Stimulated activated CD4-positive, alpha-beta T cell treated with anti-CD3 and anti-CD28 coated beads, Interleukin-1b, Interleukin-23, amount 100 ng/mL, for 48 hours (primary cell): ENCODE data around the gene SPIRE1.
"Not testable (repeated sequence)": the region's sequence is repeated elsewhere in the genome, so short reads cannot be mapped to it uniquely, and the experiment has no call there.

Experiments used
- DNase-seq: peaks from one replicate; pipeline ENCODE4 v3.0.0-alpha.2; 2020

The SPIRE1 gene

GRCh38 chr18:12441475-12442034 lies 216.4 kb downstream of the SPIRE1 start:
- no peak for DNase-seq

GRCh38 chr18:12438257-12438656 lies 219.7 kb downstream of the SPIRE1 start:
- no peak for DNase-seq

DNA sequence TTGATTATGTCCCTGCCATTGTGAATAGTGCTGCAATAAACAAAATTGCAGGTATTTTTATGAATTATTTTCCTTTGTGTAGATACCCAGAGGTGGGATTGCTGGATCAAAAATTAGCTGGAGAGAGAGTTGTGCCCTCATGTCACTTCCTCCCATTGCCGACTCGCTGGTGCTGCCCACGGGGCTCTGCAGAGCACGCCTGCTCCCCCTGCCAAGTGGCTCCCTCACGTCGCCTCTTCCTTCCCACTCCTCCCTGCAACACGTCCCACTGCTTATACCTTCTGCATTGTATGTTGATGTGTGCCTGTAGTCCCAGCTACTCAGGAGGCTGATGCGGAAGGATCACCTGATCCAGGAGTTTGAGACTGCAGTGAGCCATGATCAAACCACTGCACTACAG lies 222.0 kb downstream of the SPIRE1 start:
- DNase-seq, result no peak

GRCh38 chr18:12434541-12434929 lies 223.4 kb downstream of the SPIRE1 start:
- no peak for DNase-seq

DNA sequence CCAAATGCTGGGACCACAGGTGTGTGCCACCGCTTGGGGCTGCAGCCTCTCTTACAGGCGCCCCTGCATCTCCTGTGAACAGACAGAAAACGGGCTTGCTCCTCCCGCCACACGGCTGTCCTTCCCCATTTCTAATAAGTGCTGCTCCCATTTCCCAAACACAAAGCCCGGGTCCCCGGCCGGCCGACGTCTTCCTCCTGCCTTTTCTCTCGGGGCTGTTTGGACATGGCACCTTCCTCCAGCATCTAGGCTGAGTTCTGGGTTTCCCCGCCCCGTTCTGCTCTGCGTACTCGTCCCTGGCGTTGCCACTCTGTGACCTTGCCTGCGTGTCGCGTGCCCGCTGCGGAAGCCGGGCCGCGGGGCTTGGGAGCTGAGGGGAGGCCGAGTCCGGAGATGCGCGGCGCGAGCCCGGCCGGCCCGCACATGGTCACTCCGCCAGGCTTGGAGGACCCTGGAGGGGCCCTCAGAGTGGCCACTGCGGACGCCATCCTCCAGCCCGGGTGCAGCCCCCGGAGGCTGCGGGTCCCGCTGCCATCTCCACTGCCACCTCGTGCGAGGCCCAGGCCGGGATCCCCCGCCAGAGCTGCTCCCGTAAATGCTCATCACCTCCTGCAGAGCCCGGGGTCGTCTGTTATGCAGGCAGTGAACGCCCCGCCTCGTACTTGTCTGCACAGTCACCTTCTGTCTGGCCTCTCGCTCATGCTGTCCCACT lies 223.9 kb downstream of the SPIRE1 start:
- no peak for DNase-seq

DNA sequence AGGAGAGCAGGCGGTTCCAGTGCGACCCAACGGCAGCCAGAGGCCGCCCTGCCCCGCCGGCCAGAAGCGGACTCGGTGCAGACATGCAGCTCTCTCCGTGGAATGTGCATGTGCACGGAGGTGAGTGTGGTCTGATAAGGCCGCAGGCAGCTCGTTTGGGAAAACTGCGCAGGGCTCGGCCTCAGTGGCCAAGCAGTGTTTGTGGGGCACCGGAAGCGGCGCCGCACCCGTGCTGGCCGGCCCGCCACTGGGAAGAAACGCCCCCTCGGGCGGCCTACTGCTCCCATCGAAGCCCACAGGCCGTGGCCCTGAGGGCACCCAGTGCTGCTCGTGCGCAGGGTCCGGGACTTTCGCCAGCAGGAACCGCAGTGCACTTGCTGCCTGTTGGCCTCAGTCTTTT lies 225.0 kb downstream of the SPIRE1 start:
- no peak for DNase-seq

DNA sequence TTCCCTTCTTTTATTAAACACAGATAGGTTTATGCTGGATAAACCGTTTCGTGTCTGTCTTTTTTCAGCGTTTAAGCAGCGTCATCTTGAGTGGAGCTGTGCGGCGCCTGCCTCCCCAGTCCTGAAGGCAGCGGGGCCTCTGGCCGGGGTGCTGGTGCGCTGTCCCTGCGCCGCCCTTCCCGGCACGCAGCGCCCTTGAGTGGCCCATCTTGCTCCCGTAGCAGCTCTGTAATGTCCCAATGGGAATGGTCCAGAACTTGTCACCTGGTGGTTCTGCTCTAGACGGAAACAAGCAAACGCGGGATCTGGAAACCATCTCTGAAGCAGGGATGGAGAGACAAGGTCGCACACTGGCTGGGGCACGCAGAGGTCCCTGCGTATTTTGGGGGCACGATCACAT lies 225.7 kb downstream of the SPIRE1 start:
- no peak for DNase-seq

DNA sequence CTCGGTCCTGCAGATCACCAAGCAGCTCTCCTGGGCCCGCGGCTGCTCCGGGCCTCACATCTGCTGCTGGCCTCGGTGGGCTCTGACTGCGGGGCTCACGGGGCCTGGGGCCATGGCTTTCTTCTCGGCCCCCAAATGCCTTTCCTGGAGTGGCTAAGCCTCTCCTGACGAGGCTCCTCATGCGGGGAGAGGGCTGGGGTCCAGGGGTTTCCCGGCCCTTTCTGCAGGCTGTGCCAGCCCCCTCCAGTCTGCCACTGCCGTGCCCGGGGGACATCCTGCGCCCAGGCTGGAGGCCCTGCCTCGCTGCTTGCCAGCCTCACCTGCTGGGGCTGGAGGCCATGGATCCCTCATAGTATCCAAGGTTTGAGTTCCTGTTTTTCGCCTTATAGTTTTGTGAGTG lies 226.3 kb downstream of the SPIRE1 start:
- DNase-seq, result no peak

GRCh38 chr18:12430137-12430990 lies 227.5 kb downstream of the SPIRE1 start:
- no peak for DNase-seq

DNA sequence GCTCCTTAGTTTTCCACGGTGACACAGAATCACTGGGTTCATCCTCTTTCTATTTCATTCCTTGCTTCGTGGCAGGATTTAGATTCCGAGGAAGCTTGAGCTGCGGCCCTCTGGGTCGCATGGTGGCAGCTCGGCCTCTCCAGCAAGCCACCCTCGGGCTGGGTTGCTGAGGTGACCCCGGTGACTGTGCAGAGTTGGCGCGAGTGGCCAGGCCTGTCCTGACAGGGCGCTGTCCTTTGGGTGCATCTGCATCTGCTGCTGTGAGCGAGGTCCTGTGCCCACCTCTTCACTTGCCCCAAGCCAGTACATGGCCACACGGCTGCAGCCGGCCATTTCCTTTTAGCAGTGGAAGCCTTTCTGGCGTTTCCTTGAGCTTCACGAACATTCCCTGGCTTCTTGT lies 228.4 kb downstream of the SPIRE1 start:
- DNase-seq, result no peak

GRCh38 chr18:12428923-12429322 lies 229.0 kb downstream of the SPIRE1 start:
- DNase-seq, result no peak

- DNase-seq, result no peak
These were observed 231.0 kb downstream of the SPIRE1 start for GRCh38 chr18:12426924-12427323.

DNA sequence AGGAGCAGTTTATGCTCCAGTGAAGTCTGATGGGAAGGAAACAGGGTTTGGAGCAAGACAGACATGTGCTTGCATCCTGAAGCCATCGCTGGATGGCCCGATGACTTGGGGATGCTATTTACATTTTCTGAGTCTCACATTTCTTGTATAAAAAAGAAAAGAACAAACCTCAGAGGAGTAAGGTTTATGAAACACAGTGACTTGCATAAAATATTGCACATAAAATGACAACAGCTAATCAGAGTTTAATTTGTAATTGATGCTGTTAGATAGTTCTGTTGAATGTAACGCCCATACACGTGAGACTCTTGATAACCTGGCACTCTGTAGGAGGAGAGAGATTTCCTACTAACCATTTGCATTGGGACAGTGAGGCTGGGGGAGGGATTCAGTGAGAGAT lies 233.7 kb downstream of the SPIRE1 start:
- no peak for DNase-seq

GRCh38 chr18:12423820-12424219 lies 234.1 kb downstream of the SPIRE1 start:
- no peak for DNase-seq

DNA sequence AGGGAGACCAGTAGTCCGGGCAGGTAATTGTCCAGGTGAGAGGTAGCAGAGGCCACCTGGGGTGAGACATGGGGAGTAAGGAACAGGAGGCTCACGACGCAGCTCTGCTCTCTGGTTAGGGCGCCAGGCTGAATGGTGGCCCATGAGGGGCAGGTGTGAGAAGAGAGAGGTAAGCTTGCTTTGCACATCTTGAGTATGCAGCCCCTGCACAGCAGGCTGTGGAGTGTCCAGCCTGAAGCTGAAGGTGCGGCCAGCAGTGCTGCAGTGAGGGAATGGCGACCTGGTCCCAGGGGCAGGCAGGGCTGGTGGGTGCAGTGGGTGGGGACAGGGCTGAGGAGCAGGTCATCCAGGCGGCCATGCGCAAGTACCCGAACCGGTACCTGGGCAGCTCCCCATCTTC lies 234.5 kb downstream of the SPIRE1 start:
- DNase-seq, result no peak

DNA sequence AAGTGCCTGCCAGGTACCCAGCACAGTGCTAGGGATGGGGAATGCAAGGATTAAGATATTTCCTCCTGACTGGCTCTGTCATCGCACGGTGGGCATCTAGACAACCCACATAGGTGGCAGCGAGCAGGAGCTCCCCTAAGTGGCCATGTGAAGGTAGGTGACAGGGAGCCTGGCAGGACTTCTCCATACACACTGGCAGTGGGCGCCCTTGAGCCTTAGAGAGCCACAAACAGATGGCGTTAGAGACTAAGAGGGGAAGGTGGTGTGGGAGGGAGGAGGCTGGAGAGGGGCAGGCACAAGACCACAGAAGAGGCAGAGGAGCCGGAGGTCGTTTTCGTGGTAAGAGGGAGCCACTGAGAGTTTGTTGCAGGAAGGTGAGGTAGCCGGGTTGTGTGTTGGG lies 235.0 kb downstream of the SPIRE1 start:
- DNase-seq, result no peak

GRCh38 chr18:12421732-12422131 lies 236.2 kb downstream of the SPIRE1 start:
- no peak for DNase-seq

- no peak for DNase-seq
These were observed 237.0 kb downstream of the SPIRE1 start for GRCh38 chr18:12420821-12421421.

DNA sequence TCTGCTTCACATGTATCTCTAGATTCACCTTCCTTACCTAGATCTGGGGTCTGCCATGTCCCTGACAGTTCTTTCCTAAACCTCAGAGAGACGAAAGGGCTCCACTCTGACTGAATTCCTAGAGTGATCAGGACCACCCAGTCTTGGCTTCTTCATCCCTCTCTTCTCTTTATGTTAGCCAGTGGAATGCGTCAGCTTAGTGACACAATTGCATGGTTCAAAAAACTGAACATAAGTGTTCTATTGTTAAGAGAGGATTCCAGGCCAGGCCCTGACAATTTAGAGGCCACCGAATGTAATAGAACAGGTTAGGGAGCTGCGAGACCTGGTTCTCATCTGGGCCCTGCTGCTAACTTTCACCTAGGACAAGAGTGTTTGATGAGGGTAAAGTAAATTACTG lies 240.2 kb downstream of the SPIRE1 start:
- no peak for DNase-seq

DNA sequence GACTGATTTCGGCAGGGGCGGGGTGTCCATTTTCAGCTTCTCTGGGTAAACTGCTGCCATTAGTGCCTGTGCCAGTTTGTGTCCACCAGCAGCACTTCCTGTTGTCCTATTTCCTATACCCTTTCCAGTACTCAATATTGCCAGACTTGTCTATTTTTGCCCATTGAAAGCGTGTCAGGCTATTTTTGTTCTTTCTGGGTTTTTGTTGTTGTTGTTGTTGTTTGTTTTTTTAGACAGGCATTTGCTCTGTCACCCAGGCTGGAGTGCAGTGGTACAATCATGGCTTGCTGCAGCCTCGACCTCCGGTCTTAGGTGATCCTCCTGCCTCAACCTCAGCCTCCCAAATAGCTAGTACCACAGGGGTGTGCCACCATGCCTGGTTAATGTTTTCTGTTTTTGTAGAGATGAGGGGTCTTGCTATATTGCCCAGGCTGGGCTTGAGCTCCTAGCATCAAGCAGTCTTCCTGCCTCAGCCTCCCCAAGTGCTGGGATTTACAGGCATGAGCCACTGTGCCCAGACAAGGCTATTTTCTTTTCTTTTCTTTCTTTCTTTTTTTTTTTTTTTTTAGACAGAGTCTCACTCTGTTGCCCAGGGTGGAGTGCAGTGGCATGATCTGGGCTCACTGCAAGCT lies 241.7 kb downstream of the SPIRE1 start:
- DNase-seq, result no peak

DNA sequence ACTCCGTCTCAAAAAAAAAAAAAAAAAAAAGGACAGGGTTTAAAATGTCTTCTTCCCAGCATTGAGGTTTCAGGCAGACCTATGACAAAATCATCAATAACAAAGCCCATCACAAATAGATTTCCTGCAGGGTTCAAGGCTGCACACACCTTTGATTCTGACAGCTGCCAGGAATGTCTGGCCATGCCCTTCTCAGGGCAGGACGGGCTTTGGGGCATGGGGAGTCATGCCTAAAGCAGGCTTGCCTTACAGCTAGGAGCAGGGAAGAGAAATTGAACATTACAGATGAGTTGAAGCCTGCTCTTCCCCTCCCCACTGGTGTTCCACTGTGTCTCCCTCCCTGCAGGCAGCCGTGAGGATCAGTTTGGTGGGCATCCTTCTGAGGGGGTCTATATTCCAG lies 246.5 kb downstream of the SPIRE1 start:
- DNase-seq, result no peak

DNA sequence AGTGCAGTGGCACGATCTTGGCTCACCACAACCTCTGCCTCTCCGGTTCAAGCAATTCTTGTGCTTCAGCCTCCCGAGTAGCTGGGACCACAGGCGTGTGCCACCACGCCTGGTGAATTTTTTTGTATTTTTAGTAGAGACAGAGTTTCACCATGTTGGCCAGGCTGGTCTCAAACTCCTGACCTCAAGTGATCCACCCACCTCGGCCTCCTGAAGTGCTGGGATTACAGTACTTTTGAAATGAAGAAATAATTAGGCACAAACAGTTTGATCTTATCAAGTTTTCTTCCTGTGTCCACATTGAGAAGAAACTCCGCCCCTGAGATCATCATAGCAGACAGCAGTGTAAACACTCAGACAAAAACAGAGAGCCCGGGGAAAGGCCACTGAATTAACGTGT lies 247.2 kb downstream of the SPIRE1 start:
- not testable (repeated sequence) for DNase-seq

- DNase-seq, result no peak
These were observed 247.8 kb downstream of the SPIRE1 start for GRCh38 chr18:12410081-12410481.
